ENCODE measurements around the gene HSPG2.
"Not testable (repeated sequence)": the region's sequence is repeated elsewhere in the genome, so short reads cannot be mapped to it uniquely, and the experiment has no call there.

Gene HSPG2

DNA sequence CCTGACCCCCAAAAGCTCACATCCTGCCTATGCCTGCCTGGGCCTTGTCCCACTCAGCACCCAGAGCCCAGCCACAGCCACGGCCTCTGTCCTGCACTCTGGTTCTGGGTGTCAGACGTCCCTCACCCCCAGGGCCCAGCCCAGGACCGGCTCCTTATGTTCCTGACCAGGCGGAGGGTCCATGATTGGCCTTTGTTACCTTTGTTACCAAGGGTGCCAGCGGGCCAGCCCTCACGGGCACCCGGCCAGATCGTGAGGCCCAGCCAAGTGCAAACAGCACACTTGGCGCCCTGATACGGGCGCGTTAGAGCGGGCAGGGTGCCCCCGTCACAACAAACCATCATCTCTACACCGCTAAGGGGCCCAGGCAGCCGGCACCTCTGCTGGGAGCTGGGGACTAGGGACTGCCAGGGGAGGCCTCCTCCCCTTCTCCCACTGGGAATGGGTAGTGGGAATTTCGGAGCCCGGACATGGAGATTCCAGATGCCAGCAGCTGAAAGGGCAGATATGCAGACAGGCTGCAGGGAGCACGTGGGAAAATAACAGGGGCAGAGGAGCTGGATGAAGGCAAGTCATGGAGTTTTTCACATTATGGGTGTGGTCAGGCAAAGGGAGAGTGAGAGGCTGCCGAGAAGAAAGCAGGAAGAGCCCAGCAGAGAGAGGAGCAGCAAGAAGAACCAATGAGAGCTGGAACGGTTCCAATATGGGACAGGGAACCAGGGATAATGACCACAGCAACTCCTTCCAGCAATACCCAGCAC is 22.1 kb downstream of the HSPG2 start:
- DNase-seq (ENCODE audit: low read depth in 1 of 2, low spot score in 1 of 2), result no peak

GRCh38 chr1:21914450-21914849 is 22.7 kb downstream of the HSPG2 start:
- no peak for DNase-seq (ENCODE audit: low read depth in 1 of 2, low spot score in 1 of 2)

GRCh38 chr1:21913763-21914162 is 23.3 kb downstream of the HSPG2 start:
- DNase-seq (ENCODE audit: low read depth in 1 of 2, low spot score in 1 of 2), result no peak

DNA sequence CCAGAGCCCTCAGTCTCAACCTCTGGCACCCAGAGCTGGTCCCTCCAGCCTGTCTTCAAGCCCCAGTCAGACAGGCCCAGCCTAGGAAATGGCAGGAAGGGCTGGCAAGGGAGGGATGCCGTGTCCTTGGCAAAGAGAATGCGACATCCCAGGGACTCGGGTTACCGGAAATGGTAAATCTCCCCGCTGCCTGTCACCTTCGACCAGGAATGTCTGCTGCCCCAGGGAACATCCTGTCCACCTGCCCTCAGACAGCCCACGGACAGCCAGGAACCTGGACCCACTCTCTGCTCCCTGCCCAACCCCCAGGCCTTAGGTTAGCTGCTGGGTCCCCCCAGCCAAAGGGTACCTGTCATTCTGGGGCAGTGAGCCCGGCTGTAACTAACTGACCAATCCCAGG is 23.9 kb downstream of the HSPG2 start:
- no peak for DNase-seq (ENCODE audit: low read depth in 1 of 2, low spot score in 1 of 2)

DNA sequence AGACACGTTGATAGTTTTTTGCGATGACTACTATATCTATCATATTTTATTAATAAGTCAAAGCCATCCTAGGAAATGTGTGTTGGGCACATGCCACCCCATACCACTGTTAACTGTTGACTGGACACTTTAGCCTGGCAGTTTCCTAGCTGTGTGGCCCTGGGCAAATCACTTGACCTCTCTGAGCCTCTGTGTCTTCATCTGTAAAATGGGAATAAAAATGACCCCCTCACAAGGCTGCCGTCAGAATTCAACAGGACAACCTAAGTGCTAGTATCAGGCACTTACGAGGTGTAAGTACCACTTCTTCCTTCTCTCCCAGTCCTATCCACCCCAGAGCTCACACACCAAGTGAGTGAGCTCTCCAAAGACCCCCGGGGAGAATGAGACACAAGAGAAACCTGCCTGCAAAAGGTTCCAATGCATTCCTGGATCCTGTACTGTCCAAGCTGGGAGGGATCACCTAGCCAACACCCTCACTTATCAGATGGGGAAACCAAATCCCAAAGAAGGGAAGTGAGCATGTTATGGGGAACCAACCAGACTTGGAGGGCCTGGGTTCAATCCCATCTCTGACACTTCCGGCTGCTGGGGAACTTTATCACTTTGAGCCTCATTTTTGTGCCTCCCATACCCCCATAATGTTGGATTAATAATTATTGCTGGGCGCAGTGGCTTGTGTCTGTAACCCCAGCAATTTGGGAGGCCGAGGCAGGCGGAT is 24.9 kb downstream of the HSPG2 start:
- no peak for DNase-seq (ENCODE audit: low read depth in 1 of 2, low spot score in 1 of 2)

DNA sequence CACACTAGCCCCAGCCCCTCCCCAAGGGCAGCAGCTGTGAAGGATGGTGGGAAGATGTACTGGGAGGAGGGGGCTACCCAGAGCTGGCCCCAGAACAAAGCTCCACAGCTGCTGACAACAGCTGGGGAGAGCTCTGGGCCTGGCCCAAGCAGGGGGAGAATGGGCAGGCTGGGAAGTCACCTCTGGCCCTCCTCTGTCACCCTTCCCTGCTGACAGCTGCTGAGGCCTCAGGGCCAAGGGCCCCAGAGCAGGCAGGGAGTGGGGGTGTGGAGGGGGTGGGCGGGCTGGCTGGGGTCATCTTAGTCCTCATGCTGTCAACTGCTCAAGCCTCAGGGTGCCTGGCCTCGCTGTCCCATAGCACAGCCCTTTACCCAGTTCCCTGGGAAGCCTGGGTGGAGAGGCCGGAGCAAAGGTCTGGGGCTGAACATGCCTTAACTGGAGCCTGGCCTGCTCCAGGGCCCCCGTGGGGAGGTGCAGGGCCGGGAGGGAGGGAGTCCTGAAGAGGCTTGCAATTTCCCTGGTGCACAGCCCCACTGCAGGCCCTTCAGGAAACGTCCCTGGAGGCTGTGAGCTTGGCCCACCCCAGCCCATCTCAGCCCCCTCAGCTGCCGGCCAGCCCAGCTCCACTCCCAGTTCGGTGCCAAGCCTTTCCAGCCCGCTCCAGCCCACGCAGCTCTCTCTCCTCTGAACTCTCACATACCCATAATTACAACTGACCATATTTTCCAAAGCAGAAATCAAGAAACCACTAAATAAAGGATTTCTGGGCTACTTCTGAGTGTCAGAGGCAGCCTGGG is 25.7 kb downstream of the HSPG2 start:
- DNase-seq (ENCODE audit: low read depth in 1 of 2, low spot score in 1 of 2), result no peak

DNA sequence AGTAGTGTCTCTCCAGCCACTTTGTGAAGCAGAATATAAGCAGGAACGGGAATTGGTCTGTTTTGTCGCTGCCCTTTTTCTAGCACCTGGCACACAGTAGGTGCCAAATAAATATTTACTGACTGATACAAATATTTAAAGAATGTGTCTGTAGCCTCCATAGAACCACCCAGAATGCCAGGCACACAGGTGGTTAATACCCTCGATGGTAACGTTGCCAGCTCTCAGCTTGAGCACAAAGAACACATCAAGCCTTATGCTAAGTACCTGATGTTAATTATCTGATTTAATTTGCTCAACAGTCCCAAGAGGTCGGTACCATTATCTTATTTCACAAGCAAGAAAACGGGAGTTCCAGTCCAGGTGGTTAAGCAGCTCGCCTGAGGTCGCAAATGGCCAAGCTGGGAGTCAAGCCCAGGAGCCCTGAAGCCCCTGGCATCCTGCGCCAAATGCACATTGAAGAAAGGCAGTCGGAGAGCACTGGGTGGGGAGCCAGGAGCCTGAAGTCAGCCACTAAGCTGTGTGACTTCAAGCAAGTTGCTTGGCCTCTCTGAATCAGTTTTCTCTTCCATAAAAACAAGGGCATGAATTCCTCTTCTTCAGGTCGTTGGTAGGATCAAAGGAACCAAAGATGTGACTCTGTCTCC is 26.4 kb downstream of the HSPG2 start:
- DNase-seq (ENCODE audit: low read depth in 1 of 2, low spot score in 1 of 2), result no peak

- peak in 1 of 2 donors; percentile 20 for DNase-seq (ENCODE audit: low read depth in 1 of 2, low spot score in 1 of 2)
Measured at GRCh38 chr1:21909787-21910503, 27.2 kb downstream of the HSPG2 start.

GRCh38 chr1:21909286-21909759 is 27.8 kb downstream of the HSPG2 start:
- DNase-seq (ENCODE audit: low read depth in 1 of 2, low spot score in 1 of 2), result no peak

GRCh38 chr1:21907737-21908534 is 29.2 kb downstream of the HSPG2 start:
- DNase-seq (ENCODE audit: low read depth in 1 of 2, low spot score in 1 of 2), result not testable (repeated sequence)

- DNase-seq (ENCODE audit: low read depth in 1 of 2, low spot score in 1 of 2), result no peak
Measured at GRCh38 chr1:21907079-21907418, 30.1 kb downstream of the HSPG2 start.

- DNase-seq (ENCODE audit: low read depth in 1 of 2, low spot score in 1 of 2), result no peak
Measured at GRCh38 chr1:21906173-21907078, 30.7 kb downstream of the HSPG2 start.

DNA sequence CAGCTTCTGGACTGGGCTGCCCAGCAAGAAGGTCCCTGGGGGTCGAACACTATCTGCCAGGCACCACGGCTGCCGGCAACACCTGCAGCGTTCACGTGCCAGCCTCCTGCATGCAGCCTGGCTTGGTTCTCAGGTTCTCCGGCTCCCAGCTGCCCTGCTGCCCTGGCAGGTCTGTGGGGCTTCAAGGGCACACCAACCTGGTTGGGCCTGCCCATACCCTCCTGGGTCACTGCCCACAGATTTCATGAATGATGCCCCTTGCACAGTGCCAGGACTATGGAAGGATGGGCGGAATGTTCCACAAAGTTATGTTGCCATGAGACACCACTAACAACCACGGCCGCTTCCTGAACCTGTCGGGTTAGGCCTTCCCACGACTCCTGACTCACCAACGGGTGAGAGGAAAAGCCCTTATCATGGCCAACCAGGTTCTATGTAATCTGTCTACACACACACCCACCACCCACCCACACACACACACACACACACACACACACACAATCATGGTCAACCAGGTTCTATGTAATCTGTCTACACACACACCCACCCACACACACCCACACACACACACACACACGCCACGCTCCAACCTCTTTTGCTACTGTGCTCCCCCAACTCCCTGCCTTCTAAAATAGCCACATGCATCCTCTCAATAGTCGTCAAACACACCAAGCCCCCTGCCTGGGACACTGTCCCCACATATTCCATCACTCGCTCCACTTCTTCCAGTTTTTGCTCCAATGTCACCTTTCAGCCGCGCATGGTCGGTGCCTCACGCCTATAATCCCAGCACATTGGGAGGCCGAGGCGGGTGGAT is 32.2 kb downstream of the HSPG2 start:
- no peak for DNase-seq (ENCODE audit: low read depth in 1 of 2, low spot score in 1 of 2)

DNA sequence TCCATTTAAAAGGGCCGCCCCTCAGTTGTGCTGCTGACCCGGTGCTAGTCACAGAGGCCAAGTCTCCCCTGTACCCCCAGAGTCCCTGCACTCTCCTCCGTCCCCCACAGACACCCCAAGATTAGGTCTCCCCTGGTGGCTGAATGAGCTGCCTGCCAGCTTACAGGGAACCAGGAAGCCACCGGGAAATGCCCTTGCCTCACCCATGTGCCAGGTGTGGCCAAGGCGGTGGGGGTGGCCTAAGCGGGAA is 32.7 kb downstream of the HSPG2 start:
- DNase-seq (ENCODE audit: low read depth in 1 of 2, low spot score in 1 of 2), result no peak

DNA sequence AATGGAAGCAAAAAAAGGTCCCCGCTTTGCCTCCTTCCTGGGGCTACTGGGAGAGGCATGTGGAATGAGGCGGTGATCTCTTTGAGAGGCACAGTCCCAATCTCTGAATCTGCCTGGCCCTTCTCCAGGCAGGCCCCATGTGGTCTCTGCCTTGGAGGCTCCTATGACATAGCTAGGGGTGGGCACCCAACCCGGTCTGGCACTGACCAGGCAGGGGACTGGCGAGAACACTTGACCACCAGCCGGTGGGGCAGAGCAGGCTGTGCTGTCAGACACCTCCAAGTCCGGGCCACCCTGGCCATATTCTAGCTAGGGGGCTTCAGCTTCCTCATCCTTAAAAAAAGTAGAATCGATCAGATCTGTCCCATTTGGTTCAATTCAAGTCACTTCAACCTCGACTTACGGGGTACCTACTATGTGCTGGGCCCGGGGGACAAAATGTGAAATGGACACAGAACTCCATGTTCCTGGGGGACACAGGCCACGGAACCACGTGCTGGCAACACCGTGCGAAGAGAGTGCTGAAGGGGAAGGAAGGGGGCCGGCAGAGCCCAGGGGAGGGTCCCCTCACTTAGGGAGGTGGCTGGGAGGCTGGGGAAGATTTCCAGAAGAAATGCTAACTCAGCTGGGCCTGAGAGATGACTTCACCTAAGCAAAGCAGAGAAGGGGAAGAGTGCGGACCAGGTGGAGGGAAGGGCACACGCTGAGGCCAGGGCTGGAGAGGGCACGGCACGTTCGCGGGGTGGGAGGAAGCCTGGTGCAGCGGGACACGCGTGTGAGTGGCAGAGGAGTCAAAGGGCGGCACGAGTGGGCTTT is 33.3 kb downstream of the HSPG2 start:
- no peak for DNase-seq (ENCODE audit: low read depth in 1 of 2, low spot score in 1 of 2)

- no peak for DNase-seq (ENCODE audit: low read depth in 1 of 2, low spot score in 1 of 2)
Measured at GRCh38 chr1:21902026-21903012, 34.8 kb downstream of the HSPG2 start.

Data from activated CD4-positive, alpha-beta T cell treated with anti-CD3 and anti-CD28 coated beads, Interleukin-2, amount 50 U/mL, for 24 hours (primary cell).